Spleen (tissue), 11 donors: ENCODE measurements around the gene FAM9B. TPM values are rescaled to one million over a fixed set of nuclear protein-coding genes. Genes with fewer than 3 reads are reported as not detected.

Experiments used
- DNase-seq: peaks from one replicate; pipeline ENCODE4 v3.0.0-alpha.2; 2020
- H3K27ac ChIP-seq, 8 donors: fragments of 200-600 bp; sonication (generic) in 7 of 8; 1 replicate in 4 of 8; 2 replicates in 4 of 8; pipeline versions ENCODE4 v1.5.0 to v1.8.0; 2016 to 2021; ENCODE audit warnings: inconsistent platforms in 4 of 8, mild to moderate bottlenecking in 4 of 8, moderate library complexity in 1 of 8
- H3K27me3 ChIP-seq, 7 donors: fragments of 200-600 bp; sonication (generic) in 6 of 7; replicated peaks in 1 of 7; 1 replicate in 4 of 7; 2 replicates in 3 of 7; pipeline versions ENCODE4 v1.5.0 to v1.8.0; 2016 to 2021; ENCODE audit warnings: inconsistent platforms in 3 of 7, mild to moderate bottlenecking in 1 of 7
- H3K36me3 ChIP-seq, 6 donors: fragments of 200-600 bp; sonication (generic) in 5 of 6; 1 replicate in 4 of 6; 2 replicates in 2 of 6; pipeline versions ENCODE4 v1.5.0 to v1.8.0; 2016 to 2021; ENCODE audit warnings: inconsistent platforms in 2 of 6
- H3K4me1 ChIP-seq, 6 donors: fragments of 200-600 bp; sonication (generic) in 5 of 6; 1 replicate in 3 of 6; 2 replicates in 3 of 6; pipeline versions ENCODE4 v1.5.0 to v1.8.0; 2016 to 2021; ENCODE audit warnings: inconsistent platforms in 3 of 6
- H3K4me3 ChIP-seq, 8 donors: fragments of 200-600 bp; sonication (generic) in 7 of 8; 1 replicate in 4 of 8; 2 replicates in 4 of 8; pipeline versions ENCODE4 v1.5.0 to v1.8.0; 2016 to 2021; ENCODE audit warnings: inconsistent platforms in 4 of 8, mild to moderate bottlenecking in 4 of 8, moderate library complexity in 2 of 8
- H3K9me3 ChIP-seq, 8 donors: fragments of 200-600 bp; sonication (generic) in 7 of 8; 1 replicate in 4 of 8; 2 replicates in 4 of 8; pipeline versions ENCODE4 v1.5.0 to v1.8.0; 2016 to 2021; ENCODE audit warnings: inconsistent platforms in 4 of 8
- POLR2A ChIP-seq, 3 donors: fragments of 450-650 bp; IDR thresholded peaks; one replicate each; pipeline ENCODE4 v1.5.1; 2017; ENCODE audit warnings: antibody characterized with exemption in 3 of 3, mild to moderate bottlenecking in 1 of 3
- POLR2AphosphoS5 ChIP-seq, 3 donors: sonication (generic); formaldehyde crosslinking; IDR thresholded peaks; one replicate each; pipeline ENCODE4 v1.5.1; 2017; ENCODE audit warnings: antibody characterized with exemption in 3 of 3
- WGBS, 5 donors: extraction: QIAGEN DNeasy Blood & Tissue Kit in 3 of 5; methylation state at CpG; one replicate each; pipeline versions ENCODE4 v1.1.5 to v1.1.7; 2013 to 2018; 5-methylcytosine and 5-hydroxymethylcytosine counted together
- intact Hi-C: fragments of 100-400 bp; cut with DNase I; formaldehyde crosslinking; loops from one replicate; pipeline ENCODE4 v1.15.0; 2023; ENCODE audit warnings: low total_unique reads
- polyA plus RNA-seq, 3 donors: library from polyadenylated mRNA; stranded (reverse); fragments of 200-250 nt; gene quantifications; one replicate each; pipeline ENCODE4 v1.2.1, GENCODE V29; 2013
- total RNA-seq, 7 donors: library from RNA; depleted of rRNA in 3 of 7; stranded (reverse); fragments of >200 nt in 3 of 7; fragmentation: NEBNext Ultra II Directional in 4 of 7; extraction: Animal tissue kit (Norgen Biotek cat#: 25700) in 4 of 7; gene quantifications; one replicate each; pipeline versions ENCODE4 v1.1.0 to v1.2.1, GENCODE V29; 2016 to 2021
- TF ChIP-seq, protein P1 (sequence below), 11 experiments: fragments of 200-600 bp in 7 of 11; fragments of 450-650 bp in 4 of 11; sonication (generic) in 4 of 11; IDR thresholded peaks in 8 of 11; conservative IDR thresholded peaks in 3 of 11; 1 replicate in 7 of 11; 2 replicates in 4 of 11; pipeline versions ENCODE4 v1.4.0 to v1.8.0; 2016 to 2021; ENCODE audit warnings: antibody characterized with exemption in 11 of 11, inconsistent platforms in 4 of 11, mild to moderate bottlenecking in 1 of 11
- donor health status: healthy with polysubstance abuse.
- donor health status: DM: no; HTN: no; CAD: no; lungs with moderate emphysema.
- donor health status: DM: no; HTN: no; CAD: no.
- donor health status: Bipolar disorder and iron deficiency.
- donor health status: healthy.
- donor health status: DM: no; HTN: no; CAD: no.
- donor health status: DM: yes; HTN: yes; CAD: no.

The FAM9B gene
- total and polyA plus RNA-seq, 10 donors = 0.04 to 0.28 TPM; not detected in 8

DNA sequence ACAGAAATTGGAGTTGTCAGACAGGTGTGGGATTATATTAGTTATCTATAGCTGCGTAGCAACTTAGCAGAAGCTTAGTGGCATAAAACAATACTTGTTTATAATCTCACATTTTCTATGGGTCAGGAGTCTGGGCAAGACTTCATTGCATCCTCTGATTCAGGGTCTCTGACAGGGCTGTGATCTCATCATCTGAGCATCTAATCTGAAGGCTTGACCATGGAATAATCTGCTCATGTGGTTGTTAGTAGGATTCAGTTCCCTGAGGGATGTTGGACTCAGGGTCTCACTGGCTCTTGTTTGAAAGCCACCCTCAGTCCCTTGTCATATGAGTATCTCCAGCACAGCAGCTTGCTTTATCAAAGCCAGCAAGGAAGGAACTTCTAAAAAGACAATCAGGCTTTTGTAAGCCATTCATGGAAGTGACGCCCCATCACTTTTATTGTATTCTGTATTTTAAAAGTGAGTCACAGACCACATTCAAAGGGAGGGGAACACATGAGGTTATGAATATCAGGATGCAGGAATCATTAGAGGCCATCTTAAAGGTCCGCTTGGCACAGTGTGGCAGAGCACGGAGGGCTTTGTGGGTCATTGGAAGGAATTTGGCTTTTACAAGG lies 37.2 kb upstream of the FAM9B start:
- peaks cover 0 to 5% (median 0%) of the 10 kb centered on the region in 7 donors for H3K27me3 ChIP-seq
- no peak for TF ChIP-seq POLR2AphosphoS5 (IDR thresholded peaks at IDR 0.05)
- TF ChIP-seq, protein P1, sequence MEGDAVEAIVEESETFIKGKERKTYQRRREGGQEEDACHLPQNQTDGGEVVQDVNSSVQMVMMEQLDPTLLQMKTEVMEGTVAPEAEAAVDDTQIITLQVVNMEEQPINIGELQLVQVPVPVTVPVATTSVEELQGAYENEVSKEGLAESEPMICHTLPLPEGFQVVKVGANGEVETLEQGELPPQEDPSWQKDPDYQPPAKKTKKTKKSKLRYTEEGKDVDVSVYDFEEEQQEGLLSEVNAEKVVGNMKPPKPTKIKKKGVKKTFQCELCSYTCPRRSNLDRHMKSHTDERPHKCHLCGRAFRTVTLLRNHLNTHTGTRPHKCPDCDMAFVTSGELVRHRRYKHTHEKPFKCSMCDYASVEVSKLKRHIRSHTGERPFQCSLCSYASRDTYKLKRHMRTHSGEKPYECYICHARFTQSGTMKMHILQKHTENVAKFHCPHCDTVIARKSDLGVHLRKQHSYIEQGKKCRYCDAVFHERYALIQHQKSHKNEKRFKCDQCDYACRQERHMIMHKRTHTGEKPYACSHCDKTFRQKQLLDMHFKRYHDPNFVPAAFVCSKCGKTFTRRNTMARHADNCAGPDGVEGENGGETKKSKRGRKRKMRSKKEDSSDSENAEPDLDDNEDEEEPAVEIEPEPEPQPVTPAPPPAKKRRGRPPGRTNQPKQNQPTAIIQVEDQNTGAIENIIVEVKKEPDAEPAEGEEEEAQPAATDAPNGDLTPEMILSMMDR (IDR thresholded peaks at IDR 0.05 in 8 of 11, conservative IDR thresholded peaks at IDR 0.05 in 3 of 11) = no peak
- no peak for TF ChIP-seq POLR2A (IDR thresholded peaks at IDR 0.05)
- H3K27ac ChIP-seq = no peak overlapping the region
- H3K4me1 ChIP-seq = no peaks in the 10 kb centered on the region
- DNase-seq = no peak
- no peaks in the 10 kb centered on the region for H3K36me3 ChIP-seq
- intact Hi-C loops = no loop called here
- 86 to 97% (median 91%) methylated on average over 4 of the region's 4 CpGs for WGBS, 5 donors
- no peak overlapping the region for H3K4me3 ChIP-seq
- H3K9me3 ChIP-seq = no peaks in the 10 kb centered on the region

DNA sequence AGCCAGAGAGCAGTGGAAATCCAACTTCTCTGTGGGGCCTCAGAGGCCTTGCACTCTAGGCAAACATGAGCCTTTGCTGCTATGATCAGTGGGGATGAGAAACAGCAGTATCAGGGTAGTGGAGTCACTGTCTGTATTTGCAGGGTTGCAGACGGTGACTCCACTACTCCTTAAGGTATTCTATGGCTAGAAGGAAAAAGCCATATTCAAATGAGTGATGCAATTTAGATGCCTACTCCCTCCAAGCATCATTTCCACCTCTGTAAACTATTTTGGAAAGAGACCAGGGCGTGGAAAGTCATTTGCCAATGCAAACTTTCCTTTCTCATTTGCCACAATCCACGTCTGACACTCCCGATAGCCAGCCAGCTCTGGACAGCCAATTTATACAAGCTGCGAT lies 35.6 kb upstream of the FAM9B start:
- WGBS, 5 donors = 77 to 96% (median 88%) methylated on average over 4 to 5 of the region's 5 CpGs
- no peaks in the 10 kb centered on the region for H3K4me1 ChIP-seq
- intact Hi-C loops = no loop called here
- no peak for TF ChIP-seq POLR2A (IDR thresholded peaks at IDR 0.05)
- TF ChIP-seq POLR2AphosphoS5 (IDR thresholded peaks at IDR 0.05) = no peak
- TF ChIP-seq, protein P1 (IDR thresholded peaks at IDR 0.05 in 8 of 11, conservative IDR thresholded peaks at IDR 0.05 in 3 of 11) = no peak
- DNase-seq = no peak
- no peaks in the 10 kb centered on the region for H3K36me3 ChIP-seq
- H3K27ac ChIP-seq = no peak overlapping the region
- peaks cover 0 to 9% (median 0%) of the 10 kb centered on the region in 8 donors for H3K9me3 ChIP-seq
- peaks cover 0 to 3% (median 0%) of the 10 kb centered on the region in 7 donors for H3K27me3 ChIP-seq
- no peak overlapping the region for H3K4me3 ChIP-seq

- intact Hi-C loops = no loop called here
- H3K4me1 ChIP-seq = no peaks in the 10 kb centered on the region
- TF ChIP-seq POLR2AphosphoS5 (IDR thresholded peaks at IDR 0.05) (no peak), POLR2A (IDR thresholded peaks at IDR 0.05) (no peak)
- TF ChIP-seq, protein P1 (IDR thresholded peaks at IDR 0.05 in 8 of 11, conservative IDR thresholded peaks at IDR 0.05 in 3 of 11) = no peak
- peaks cover 0 to 9% (median 0%) of the 10 kb centered on the region in 8 donors for H3K9me3 ChIP-seq
- no peak overlapping the region for H3K4me3 ChIP-seq
- no peak overlapping the region for H3K27ac ChIP-seq
- no peaks in the 10 kb centered on the region for H3K36me3 ChIP-seq
- no peak for DNase-seq
- peaks cover 0 to 5% (median 0%) of the 10 kb centered on the region in 7 donors for H3K27me3 ChIP-seq
Measured at GRCh38 chrX:9064694-9065093, 30.8 kb upstream of the FAM9B start.

- Histone ChIP-seq H3K9me3 (peaks cover 0 to 9% (median 0%) of the 10 kb centered on the region in 8 donors), H3K27me3 (peaks cover 0 to 2% (median 0%) of the 10 kb centered on the region in 7 donors), H3K4me3 (no peak overlapping the region), H3K4me1 (no peaks in the 10 kb centered on the region), H3K27ac (no peak overlapping the region), H3K36me3 (no peaks in the 10 kb centered on the region)
- WGBS, 5 donors = 36 to 71% (median 45%) methylated on average over 3 of the region's 3 CpGs
- intact Hi-C loops = no loop called here
- TF ChIP-seq POLR2AphosphoS5 (IDR thresholded peaks at IDR 0.05) (no peak), POLR2A (IDR thresholded peaks at IDR 0.05) (no peak)
- TF ChIP-seq, protein P1 (IDR thresholded peaks at IDR 0.05 in 8 of 11, conservative IDR thresholded peaks at IDR 0.05 in 3 of 11) = no peak
- DNase-seq = no peak
Measured at GRCh38 chrX:9062641-9063040, 28.7 kb upstream of the FAM9B start.
